H9 (cell line): ENCODE measurements around the gene RORB. TPM values are rescaled to one million over a fixed set of nuclear protein-coding genes. Genes with fewer than 3 reads are reported as not detected.
A peak's percentile ranks its signal among the peaks of the same experiment; 100 is the strongest.

Experiments used
- DNase-seq: peaks from one replicate; pipeline ENCODE4 v3.0.0-alpha.2; 2017
- H2AFZ ChIP-seq: one replicate; pipeline ENCODE4 v1.6.1; 2013; ENCODE audit warnings: mild to moderate bottlenecking, low read length, control low read depth, moderate library complexity
- H2AK5ac ChIP-seq: 2 replicates; pipeline ENCODE4 v1.6.1; 2013; ENCODE audit warnings: low read length, control low read depth, mixed read lengths; ENCODE audit not compliant: insufficient read length
- H2BK120ac ChIP-seq: one replicate; pipeline ENCODE4 v1.6.1; 2013; ENCODE audit warnings: low read depth, mild to moderate bottlenecking, low read length, control low read depth, inconsistent platforms; ENCODE audit not compliant: poor library complexity, severe bottlenecking
- H2BK12ac ChIP-seq: 2 replicates; pipeline ENCODE4 v1.6.1; 2013; ENCODE audit warnings: low read length, control low read depth, mixed read lengths, low read depth; ENCODE audit not compliant: insufficient read length
- H2BK15ac ChIP-seq: 2 replicates; pipeline ENCODE4 v1.6.1; 2013; ENCODE audit warnings: low read depth, low read length, control low read depth
- H2BK20ac ChIP-seq: one replicate; pipeline ENCODE4 v1.6.1; 2013; ENCODE audit warnings: low read depth, mild to moderate bottlenecking, low read length, control low read depth, inconsistent platforms; ENCODE audit not compliant: poor library complexity, severe bottlenecking
- H2BK5ac ChIP-seq: 2 replicates; pipeline ENCODE4 v1.6.1; 2013; ENCODE audit warnings: low read length, control low read depth, mixed read lengths; ENCODE audit not compliant: insufficient read length
- H3K14ac ChIP-seq: 2 replicates; pipeline ENCODE4 v1.6.1; 2013; ENCODE audit warnings: low read length, control low read depth; ENCODE audit not compliant: insufficient read depth
- H3K18ac ChIP-seq: 2 replicates; pipeline ENCODE4 v1.6.1; 2013; ENCODE audit warnings: low read depth, mild to moderate bottlenecking, mixed read lengths, low read length, control low read depth; ENCODE audit not compliant: insufficient read length
- H3K23ac ChIP-seq: 2 replicates; pipeline ENCODE4 v1.6.1; 2013; ENCODE audit warnings: low read length, control low read depth, mixed read lengths, low read depth; ENCODE audit not compliant: insufficient read length
- H3K23me2 ChIP-seq: 2 replicates; pipeline ENCODE4 v1.6.1; 2013; ENCODE audit warnings: low read depth, mild to moderate bottlenecking, mixed read lengths, low read length, control low read depth; ENCODE audit not compliant: insufficient read length, poor library complexity, severe bottlenecking
- H3K27ac ChIP-seq: 2 replicates; pipeline ENCODE4 v1.5.1; 2013; ENCODE audit warnings: low read length, control low read depth, mixed read lengths, low read depth; ENCODE audit not compliant: insufficient read length
- H3K27me3 ChIP-seq: 2 replicates; pipeline ENCODE4 v1.6.1; 2013; ENCODE audit warnings: low read length, control low read depth, inconsistent platforms; ENCODE audit not compliant: insufficient read depth
- H3K4ac ChIP-seq: 2 replicates; pipeline ENCODE4 v1.6.1; 2013; ENCODE audit warnings: low read depth, mild to moderate bottlenecking, control low read depth, inconsistent platforms, low read length, moderate library complexity
- H3K4me1 ChIP-seq: 2 replicates; pipeline ENCODE4 v1.6.1; 2013; ENCODE audit warnings: low read length, control low read depth, inconsistent platforms; ENCODE audit not compliant: insufficient read depth
- H3K4me2 ChIP-seq: 2 replicates; pipeline ENCODE4 v1.6.1; 2013; ENCODE audit warnings: low read length, control low read depth, mixed read lengths; ENCODE audit not compliant: insufficient read length, insufficient read depth
- H3K56ac ChIP-seq: 2 replicates; pipeline ENCODE4 v1.6.1; 2013; ENCODE audit warnings: low read depth, mild to moderate bottlenecking, mixed read lengths, low read length, control low read depth; ENCODE audit not compliant: insufficient read length
- H3K79me1 ChIP-seq: 2 replicates; pipeline ENCODE4 v1.6.1; 2013; ENCODE audit warnings: low read depth, mild to moderate bottlenecking, moderate library complexity, low read length, control low read depth, inconsistent platforms; ENCODE audit not compliant: insufficient read depth, poor library complexity, severe bottlenecking
- H3K79me2 ChIP-seq: 2 replicates; pipeline ENCODE4 v1.6.1; 2013; ENCODE audit warnings: low read length, control low read depth, inconsistent platforms; ENCODE audit not compliant: insufficient read depth
- H3K9ac ChIP-seq: 2 replicates; pipeline ENCODE4 v1.6.1; 2013; ENCODE audit warnings: low read length, control low read depth, mixed read lengths; ENCODE audit not compliant: insufficient read length; ENCODE audit errors: extremely low read depth
- H3K9me3 ChIP-seq: one replicate; pipeline ENCODE4 v1.6.1; 2013; ENCODE audit warnings: low read depth, low read length, inconsistent platforms; ENCODE audit not compliant: control insufficient read depth
- H3T11ph ChIP-seq: one replicate; pipeline ENCODE4 v1.6.1; 2013; ENCODE audit warnings: mild to moderate bottlenecking, low read length, control low read depth, inconsistent platforms
- H4K20me1 ChIP-seq: one replicate; pipeline ENCODE4 v1.6.1; 2013; ENCODE audit not compliant: control insufficient read depth, insufficient read length, insufficient read depth
- H4K5ac ChIP-seq: 2 replicates; pipeline ENCODE4 v1.6.1; 2013; ENCODE audit warnings: low read depth, mild to moderate bottlenecking, mixed read lengths, low read length, control low read depth; ENCODE audit not compliant: insufficient read length
- H4K8ac ChIP-seq: replicated peaks from 2 replicates; pipeline ENCODE4 v1.6.1; 2013; ENCODE audit warnings: low read length, control low read depth, mixed read lengths, low read depth; ENCODE audit not compliant: insufficient read length
- H4K91ac ChIP-seq: 2 replicates; pipeline ENCODE4 v1.6.1; 2013; ENCODE audit warnings: low read depth, mild to moderate bottlenecking, moderate library complexity, mixed read lengths, low read length, control low read depth; ENCODE audit not compliant: insufficient read length
- H3K27ac Mint-ChIP-seq, 3 experiments: 2 replicates in 2 of 3; 3 replicates in 1 of 3; pipeline ENCODE4 v1.8.0; 2020 to 2021; ENCODE audit warnings: mixed read lengths in 3 of 3, mild to moderate bottlenecking in 1 of 3, moderate library complexity in 1 of 3
- H3K27me3 Mint-ChIP-seq: 2 replicates; pipeline ENCODE4 v1.8.0; 2021; ENCODE audit warnings: low read depth, mild to moderate bottlenecking, moderate library complexity, mixed read lengths
- H3K36me3 Mint-ChIP-seq, 3 experiments: 2 replicates in 2 of 3; 3 replicates in 1 of 3; pipeline ENCODE4 v1.8.0; 2020 to 2021; ENCODE audit warnings: low read depth in 3 of 3, mixed read lengths in 3 of 3; ENCODE audit not compliant: insufficient read depth in 1 of 3
- H3K4me1 Mint-ChIP-seq, 2 experiments: 2 replicates each; pipeline ENCODE4 v1.8.0; 2020; ENCODE audit warnings: mixed read lengths in 2 of 2
- H3K4me3 Mint-ChIP-seq, 2 experiments: 2 replicates in 1 of 2; 3 replicates in 1 of 2; pipeline ENCODE4 v1.8.0; 2020 to 2021; ENCODE audit warnings: mild to moderate bottlenecking in 2 of 2, mixed read lengths in 2 of 2, moderate library complexity in 1 of 2
- H3K9me3 Mint-ChIP-seq, 2 experiments: 2 replicates in 1 of 2; 3 replicates in 1 of 2; pipeline ENCODE4 v1.8.0; 2020; ENCODE audit warnings: mild to moderate bottlenecking in 2 of 2, mixed read lengths in 2 of 2, moderate library complexity in 1 of 2
- CTCF ChIP-seq: fragments of 200-600 bp; sonication (generic); conservative IDR thresholded peaks from 3 replicates; pipeline ENCODE4 v1.8.0; 2021; ENCODE audit warnings: antibody characterized with exemption, mild to moderate bottlenecking
- WGBS: extraction: QIAGEN DNeasy Blood & Tissue Kit; methylation state at CpG from one replicate; pipeline ENCODE4 v1.1.7; 2013; ENCODE audit warnings: missing lambda C conversion rate, low lambda C conversion rate, mixed read lengths; ENCODE audit not compliant: insufficient read length; ENCODE audit errors: extremely low coverage; 5-methylcytosine and 5-hydroxymethylcytosine counted together
- total RNA-seq: library from RNA; stranded (reverse); gene quantifications from 2 replicates; pipeline ENCODE4 v1.2.1, GENCODE V29; 2021

The RORB gene
- total RNA-seq, 1 experiment from 2014 or later, result 0.31 TPM

- Histone ChIP-seq H3K4me2 (peak overlapping the region; percentile 23), H4K5ac (no peak overlapping the region), H3K79me1 (no peaks in the 10 kb centered on the region), H2AFZ (no peak overlapping the region), H3T11ph (no peak overlapping the region), H4K20me1 (no peaks in the 10 kb centered on the region), H3K9ac (no peak overlapping the region), H2BK15ac (no peak overlapping the region), H3K9me3 (no peaks in the 10 kb centered on the region), H2BK12ac (no peak overlapping the region), H3K23me2 (peaks cover 25% of the 10 kb centered on the region), H2BK20ac (no peak overlapping the region), H2BK120ac (no peak overlapping the region), H2BK5ac (no peak overlapping the region), H3K4me1 (peaks cover 2% of the 10 kb centered on the region; the same call in 1 of the 2 replicates), H3K27ac (no peak overlapping the region), H3K79me2 (no peaks in the 10 kb centered on the region), H3K14ac (no peak overlapping the region), H4K91ac (no peak overlapping the region), H4K8ac (no peak overlapping the region), H3K27me3 (peaks cover 8% of the 10 kb centered on the region; the same call in 1 of the 2 replicates), H3K18ac (no peak overlapping the region), H3K23ac (no peak overlapping the region), H2AK5ac (no peak overlapping the region), H3K56ac (no peak overlapping the region), H3K4ac (no peak overlapping the region)
- no peaks in the 10 kb centered on the region; a peak in 1 of 7 replicates for H3K36me3 Mint-ChIP-seq
- no peak for DNase-seq
- H3K4me1 Mint-ChIP-seq, result peaks cover 47 to 55% of the 10 kb centered on the region in 2 experiments
- H3K27ac Mint-ChIP-seq, result no peak overlapping the region; a peak in 2 of 7 replicates
- TF ChIP-seq CTCF, result no peak
- H3K4me3 Mint-ChIP-seq, result peak overlapping the region in 1 of 2 experiments; percentile 16; a peak in 1 of 5 replicates
- WGBS, result no CpG with 5 or more reads among the region's 1 CpG
- peaks cover 35% of the 10 kb centered on the region for H3K27me3 Mint-ChIP-seq
- H3K9me3 Mint-ChIP-seq, result peaks cover 0 to 3% of the 10 kb centered on the region in 2 experiments; a peak in 1 of 5 replicates
These were observed 2.6 kb upstream of the RORB start for GRCh38 chr9:74494490-74494889.
